ENCODE data around the gene SLC2A13. TPM values are rescaled to one million over a fixed set of nuclear protein-coding genes. Genes with fewer than 3 reads are reported as not detected.

SLC2A13 gene
- total RNA-seq, 1 experiment from 2014 or later: 1.7 TPM

DNA sequence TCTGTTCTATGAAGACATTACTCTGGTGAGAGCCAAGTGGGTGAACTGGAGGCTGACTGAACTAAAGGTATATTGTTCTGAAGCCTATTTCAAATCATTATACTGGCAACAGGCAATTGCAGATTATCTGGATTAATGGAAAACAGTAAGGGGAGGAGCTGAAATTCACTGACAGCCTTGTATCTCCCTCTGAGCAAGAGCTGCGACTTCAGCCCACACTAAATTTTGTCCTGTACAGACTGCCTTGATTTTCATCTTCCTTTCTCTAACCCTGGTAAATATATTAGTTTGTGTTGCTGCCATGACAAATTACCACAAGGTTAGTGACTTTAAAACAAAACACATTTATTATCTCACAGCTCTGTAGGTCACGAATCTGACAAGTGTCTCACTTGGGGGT is 231.1 kb downstream of the SLC2A13 start:
- H3K4me1 Mint-ChIP-seq (ENCODE audit: insufficient read depth, unreplicated experiment): no peaks in the 10 kb centered on the region
- no TSS peak for BruUV-seq (replicated peaks)
- H3K9me3 Mint-ChIP-seq (ENCODE audit: unreplicated experiment): peaks cover 8% of the 10 kb centered on the region
- DNase-seq (ENCODE audit: unreplicated experiment): no peak
- TF ChIP-seq, protein P1, sequence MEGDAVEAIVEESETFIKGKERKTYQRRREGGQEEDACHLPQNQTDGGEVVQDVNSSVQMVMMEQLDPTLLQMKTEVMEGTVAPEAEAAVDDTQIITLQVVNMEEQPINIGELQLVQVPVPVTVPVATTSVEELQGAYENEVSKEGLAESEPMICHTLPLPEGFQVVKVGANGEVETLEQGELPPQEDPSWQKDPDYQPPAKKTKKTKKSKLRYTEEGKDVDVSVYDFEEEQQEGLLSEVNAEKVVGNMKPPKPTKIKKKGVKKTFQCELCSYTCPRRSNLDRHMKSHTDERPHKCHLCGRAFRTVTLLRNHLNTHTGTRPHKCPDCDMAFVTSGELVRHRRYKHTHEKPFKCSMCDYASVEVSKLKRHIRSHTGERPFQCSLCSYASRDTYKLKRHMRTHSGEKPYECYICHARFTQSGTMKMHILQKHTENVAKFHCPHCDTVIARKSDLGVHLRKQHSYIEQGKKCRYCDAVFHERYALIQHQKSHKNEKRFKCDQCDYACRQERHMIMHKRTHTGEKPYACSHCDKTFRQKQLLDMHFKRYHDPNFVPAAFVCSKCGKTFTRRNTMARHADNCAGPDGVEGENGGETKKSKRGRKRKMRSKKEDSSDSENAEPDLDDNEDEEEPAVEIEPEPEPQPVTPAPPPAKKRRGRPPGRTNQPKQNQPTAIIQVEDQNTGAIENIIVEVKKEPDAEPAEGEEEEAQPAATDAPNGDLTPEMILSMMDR (IDR thresholded peaks at IDR 0.05; ENCODE audit: unreplicated experiment): no peak
- CTCF ChIA-PET: interaction anchor here (0.7 kb wide), 1 partner anchor 232 kb away, joined by 3 read pairs; no protein-coding TSS in a partner anchor
- H3K36me3 Mint-ChIP-seq (ENCODE audit: insufficient read depth, unreplicated experiment): no peaks in the 10 kb centered on the region
- intact Hi-C loops (cut with micrococcal nuclease): no loop called here
- H3K27me3 Mint-ChIP-seq (ENCODE audit: insufficient read depth, unreplicated experiment): no peaks in the 10 kb centered on the region
- H3K27ac Mint-ChIP-seq (ENCODE audit: low read depth, unreplicated experiment): no peak overlapping the region
- H3K4me3 Mint-ChIP-seq (ENCODE audit: unreplicated experiment): no peak overlapping the region
- POLR2A ChIA-PET: no interaction called here

DNA sequence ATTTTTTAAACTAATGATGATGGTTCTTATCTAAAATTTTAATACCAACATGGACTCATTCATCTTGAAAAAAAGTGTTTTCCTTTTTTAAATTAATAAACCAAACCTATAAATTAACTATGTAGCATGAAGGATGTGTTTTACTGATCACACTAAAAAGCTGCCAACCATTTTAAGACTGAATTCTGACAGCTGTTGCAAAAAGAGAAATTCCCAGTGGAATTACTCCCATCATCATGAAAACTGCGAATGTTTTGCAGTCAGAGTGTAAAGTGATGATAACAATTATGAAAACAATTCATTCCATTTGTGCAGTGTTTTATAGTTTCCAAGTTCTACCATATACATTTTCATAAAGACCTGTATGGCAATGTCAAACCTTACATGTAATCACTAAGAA is 232.8 kb downstream of the SLC2A13 start:
- ChIA-PET POLR2A (no interaction called here), CTCF (no interaction called here)
- H3K4me3 Mint-ChIP-seq (ENCODE audit: unreplicated experiment): no peak overlapping the region
- peaks cover 4% of the 10 kb centered on the region for H3K9me3 Mint-ChIP-seq (ENCODE audit: unreplicated experiment)
- no peak for DNase-seq (ENCODE audit: unreplicated experiment)
- intact Hi-C loops (cut with micrococcal nuclease): no loop called here
- BruUV-seq (replicated peaks): no TSS peak
- TF ChIP-seq, protein P1 (IDR thresholded peaks at IDR 0.05; ENCODE audit: unreplicated experiment): no peak
- no peak overlapping the region for H3K27ac Mint-ChIP-seq (ENCODE audit: low read depth, unreplicated experiment)
- no peaks in the 10 kb centered on the region for H3K27me3 Mint-ChIP-seq (ENCODE audit: insufficient read depth, unreplicated experiment)
- H3K36me3 Mint-ChIP-seq (ENCODE audit: insufficient read depth, unreplicated experiment): no peaks in the 10 kb centered on the region
- H3K4me1 Mint-ChIP-seq (ENCODE audit: insufficient read depth, unreplicated experiment): no peaks in the 10 kb centered on the region

DNA sequence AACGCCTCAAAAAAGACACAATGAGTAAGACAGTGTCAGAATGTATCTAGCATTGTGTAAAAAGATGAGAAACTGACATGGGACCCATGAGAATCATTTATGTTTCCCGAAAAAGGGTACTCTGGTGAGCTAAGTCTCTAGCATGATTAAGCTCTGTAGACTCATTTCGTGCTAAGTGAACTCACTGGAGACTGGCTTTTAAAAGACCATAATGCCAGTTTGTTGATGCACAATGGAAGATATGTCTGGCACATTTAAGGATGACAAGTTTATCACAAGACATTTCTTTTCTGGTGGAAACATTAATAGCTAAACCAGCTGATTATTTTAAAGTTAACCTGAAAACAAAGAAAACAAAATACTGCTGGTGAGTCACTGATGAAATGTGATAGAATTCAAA is 233.5 kb downstream of the SLC2A13 start:
- Mint-ChIP-seq H3K27ac (ENCODE audit: low read depth, unreplicated experiment) (no peak overlapping the region), H3K9me3 (ENCODE audit: unreplicated experiment) (no peaks in the 10 kb centered on the region), H3K4me3 (ENCODE audit: unreplicated experiment) (no peak overlapping the region), H3K27me3 (ENCODE audit: insufficient read depth, unreplicated experiment) (no peaks in the 10 kb centered on the region), H3K4me1 (ENCODE audit: insufficient read depth, unreplicated experiment) (no peaks in the 10 kb centered on the region), H3K36me3 (ENCODE audit: insufficient read depth, unreplicated experiment) (no peaks in the 10 kb centered on the region)
- intact Hi-C loops (cut with micrococcal nuclease): no loop called here
- DNase-seq (ENCODE audit: unreplicated experiment): no peak
- ChIA-PET POLR2A (no interaction called here), CTCF (interaction anchor here (0.6 kb wide), 2 partner anchors 255 to 482 kb away, joined by 3 read pairs; no protein-coding TSS in a partner anchor)
- no TSS peak for BruUV-seq (replicated peaks)
- TF ChIP-seq, protein P1 (IDR thresholded peaks at IDR 0.05; ENCODE audit: unreplicated experiment): no peak

DNA sequence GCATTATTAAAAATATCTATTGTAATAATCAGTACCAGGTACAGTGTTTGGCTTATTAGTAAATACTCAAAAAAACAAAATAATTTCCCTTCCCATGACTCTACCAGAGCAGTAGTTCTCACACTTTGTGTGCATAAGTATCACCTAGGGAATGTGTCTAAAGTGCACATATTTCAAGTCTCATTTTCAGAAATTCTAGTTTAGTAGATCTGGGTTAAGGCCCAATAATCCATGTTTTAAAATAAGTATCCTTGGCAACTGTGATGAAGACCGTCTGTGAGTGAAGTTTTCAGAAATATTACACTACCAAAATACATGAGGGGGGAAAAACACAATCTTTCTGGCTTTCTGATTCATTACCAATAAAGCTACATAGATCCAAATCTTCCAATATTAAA is 237.6 kb downstream of the SLC2A13 start:
- H3K27ac Mint-ChIP-seq (ENCODE audit: low read depth, unreplicated experiment): no peak overlapping the region
- peaks cover 5% of the 10 kb centered on the region for H3K9me3 Mint-ChIP-seq (ENCODE audit: unreplicated experiment)
- ChIA-PET POLR2A (no interaction called here), CTCF (no interaction called here)
- no TSS peak for BruUV-seq (replicated peaks)
- no peaks in the 10 kb centered on the region for H3K4me1 Mint-ChIP-seq (ENCODE audit: insufficient read depth, unreplicated experiment)
- no peak overlapping the region for H3K4me3 Mint-ChIP-seq (ENCODE audit: unreplicated experiment)
- H3K27me3 Mint-ChIP-seq (ENCODE audit: insufficient read depth, unreplicated experiment): no peaks in the 10 kb centered on the region
- DNase-seq (ENCODE audit: unreplicated experiment): no peak
- TF ChIP-seq, protein P1 (IDR thresholded peaks at IDR 0.05; ENCODE audit: unreplicated experiment): no peak
- H3K36me3 Mint-ChIP-seq (ENCODE audit: insufficient read depth, unreplicated experiment): no peaks in the 10 kb centered on the region
- intact Hi-C loops (cut with micrococcal nuclease): no loop called here

Measured in MCF 10A (cell line).